ENCODE results near the gene FAM120B. TPM values are rescaled to one million over a fixed set of nuclear protein-coding genes. Genes with fewer than 3 reads are reported as not detected.
"Not testable (repeated sequence)": the region's sequence is repeated elsewhere in the genome, so short reads cannot be mapped to it uniquely, and the experiment has no call there.

Gene FAM120B
- total RNA-seq, 2 donors from 2014 or later: 20.8 to 23.2 TPM

DNA sequence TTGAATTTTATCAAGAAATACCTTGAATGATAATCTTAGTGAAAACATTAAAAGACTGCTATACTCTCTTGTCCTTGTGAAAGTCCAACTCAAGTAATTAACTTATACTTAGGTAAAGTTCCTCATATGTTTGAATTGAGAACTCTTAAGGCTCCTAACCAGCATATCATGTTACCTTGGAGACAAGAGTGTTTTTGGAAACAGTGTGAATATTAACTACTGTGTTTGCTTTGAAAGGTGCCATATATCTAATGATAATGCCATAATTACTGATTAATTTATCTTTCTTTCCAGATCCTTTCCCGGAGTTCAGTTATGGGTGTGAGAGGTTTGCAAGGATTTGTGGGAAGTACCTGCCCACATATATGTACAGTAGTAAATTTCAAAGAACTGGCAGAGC, 10.5 kb downstream of the FAM120B start:
- no peak for ATAC-seq
- intact Hi-C loops (cut with DNase I): no loop called here
- no peak for DNase-seq

DNA sequence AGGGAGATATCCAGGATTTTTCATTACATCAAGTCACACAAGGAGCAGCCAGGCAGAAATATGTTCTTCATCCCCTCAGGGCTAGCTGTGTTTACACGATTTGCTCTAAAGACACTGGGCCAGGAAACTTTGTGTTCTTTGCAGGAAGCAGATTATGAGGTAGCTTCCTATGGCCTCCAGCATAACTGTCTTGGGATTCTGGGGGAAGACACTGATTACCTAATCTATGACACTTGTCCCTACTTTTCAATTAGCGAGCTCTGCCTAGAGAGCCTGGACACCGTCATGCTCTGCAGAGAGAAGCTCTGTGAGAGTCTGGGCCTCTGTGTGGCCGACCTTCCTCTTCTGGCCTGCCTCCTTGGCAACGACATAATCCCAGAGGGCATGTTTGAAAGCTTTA, 11.2 kb downstream of the FAM120B start:
- peak; percentile 20 to 33 for ATAC-seq
- intact Hi-C loops (cut with DNase I): no loop called here
- DNase-seq: no peak

DNA sequence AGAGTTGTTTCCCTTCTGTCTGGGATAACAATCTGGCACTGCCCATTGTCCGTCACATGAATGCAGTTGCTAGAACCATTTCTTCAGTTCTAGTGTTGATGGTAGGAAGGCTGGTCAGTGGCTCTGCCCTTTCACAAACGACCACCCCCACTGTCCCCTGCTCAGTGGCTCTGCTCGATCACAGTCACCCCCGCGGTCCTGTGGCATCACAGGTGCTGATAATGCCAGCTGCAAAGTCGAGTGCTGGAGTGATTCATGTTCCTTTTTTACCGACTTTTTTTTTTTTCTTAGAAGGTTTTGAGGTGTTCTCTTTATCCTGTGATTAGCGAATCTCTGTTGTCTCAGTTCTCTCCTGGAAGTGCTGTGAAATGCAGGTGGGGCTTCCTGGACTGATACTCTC, 22.8 kb downstream of the FAM120B start:
- ATAC-seq (no peak), DNase-seq (no peak)
- intact Hi-C loops (cut with DNase I): no loop called here

DNA sequence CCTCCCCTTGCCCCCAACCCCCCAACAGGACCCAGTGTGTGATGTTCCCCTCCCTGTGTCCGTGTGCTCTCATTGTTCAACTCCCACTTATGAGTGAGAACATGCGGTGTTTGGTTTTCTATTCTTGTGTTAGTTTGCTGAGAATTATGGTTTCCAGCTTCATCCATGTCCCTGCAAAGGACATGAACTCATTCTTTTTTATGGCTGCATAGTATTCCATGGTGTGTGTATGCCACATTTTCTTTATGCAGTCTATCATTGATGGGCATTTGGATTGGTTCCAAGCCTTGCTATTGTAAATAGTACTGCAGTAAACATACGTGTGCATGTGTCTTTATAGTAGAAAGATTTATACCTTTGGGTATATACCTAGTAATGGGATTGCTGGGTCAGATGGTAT, 28.6 kb downstream of the FAM120B start:
- ATAC-seq; intact Hi-C loops (cut with DNase I): not testable (repeated sequence)

DNA sequence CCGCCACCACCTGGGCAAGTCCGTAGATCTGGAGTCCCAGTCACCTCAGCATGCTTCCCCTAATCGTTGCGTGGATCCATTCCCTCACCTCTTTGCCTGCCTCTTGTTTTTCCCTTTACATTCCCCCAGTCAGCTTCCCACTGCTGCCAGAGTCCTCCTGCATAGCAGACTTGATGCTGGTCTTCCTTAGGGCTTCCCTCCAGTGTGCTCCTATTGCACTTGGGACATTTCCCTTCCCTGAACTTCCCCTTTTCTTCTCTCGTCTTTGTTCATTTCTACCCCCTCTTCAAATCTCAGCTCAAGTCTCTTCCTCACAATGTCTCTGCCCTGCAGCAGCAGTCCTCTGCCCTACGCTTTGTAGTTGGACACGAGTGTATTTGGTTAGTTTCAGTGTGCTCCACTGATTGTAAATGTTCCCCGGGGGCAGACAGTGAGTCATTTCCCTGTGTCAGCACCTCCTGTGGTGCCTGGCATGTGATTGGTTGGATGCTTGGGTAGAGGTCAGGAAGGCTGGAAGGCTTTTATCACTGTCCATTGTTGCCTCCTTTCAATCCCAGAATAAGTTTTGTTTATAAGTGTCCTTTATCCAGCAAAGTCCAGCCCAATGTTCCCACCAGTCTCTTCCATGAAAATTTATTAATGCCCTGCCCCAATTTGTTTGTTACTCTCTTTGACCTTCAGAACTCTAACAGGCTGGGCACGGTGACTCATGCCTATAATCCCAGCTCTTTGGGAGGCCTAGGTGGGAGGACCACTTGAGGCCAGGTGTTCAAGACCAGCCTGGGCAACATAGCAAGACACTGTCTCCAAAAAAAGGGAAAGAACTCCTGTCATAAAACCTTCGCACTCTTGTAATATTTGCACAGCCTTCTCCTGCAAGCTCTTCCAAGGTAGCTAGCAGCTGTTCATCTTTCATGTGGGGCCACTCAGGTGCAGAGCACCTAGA, 38.3 kb downstream of the FAM120B start:
- ATAC-seq: peak; percentile 57 to 95
- peak; percentile 72 for DNase-seq
- intact Hi-C loops (cut with DNase I): no loop called here

More for the DNA sequence above, 28.6 kb downstream of the FAM120B start:
- DNase-seq: not testable (repeated sequence)

DNA sequence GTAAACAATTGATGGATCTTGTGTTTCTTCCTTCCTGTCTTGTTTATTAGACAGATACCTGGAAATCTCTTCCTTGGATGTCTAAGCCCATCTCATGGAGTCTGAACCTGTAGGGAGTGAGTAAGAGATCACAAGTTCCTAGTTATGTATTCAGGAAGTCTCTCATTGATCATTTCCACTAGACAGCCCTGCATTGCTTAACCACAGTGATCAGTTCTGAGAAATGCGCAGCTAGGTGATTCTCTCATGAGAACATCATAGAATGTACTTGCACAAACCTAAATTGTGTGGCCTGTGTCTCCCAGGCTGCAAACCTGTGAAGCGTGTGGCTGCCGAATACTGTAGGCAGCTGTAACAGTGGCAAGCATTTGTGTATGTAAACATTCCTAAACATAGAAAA, 39.1 kb downstream of the FAM120B start:
- intact Hi-C loops (cut with DNase I): no loop called here
- ATAC-seq (no peak), DNase-seq (no peak)

DNA sequence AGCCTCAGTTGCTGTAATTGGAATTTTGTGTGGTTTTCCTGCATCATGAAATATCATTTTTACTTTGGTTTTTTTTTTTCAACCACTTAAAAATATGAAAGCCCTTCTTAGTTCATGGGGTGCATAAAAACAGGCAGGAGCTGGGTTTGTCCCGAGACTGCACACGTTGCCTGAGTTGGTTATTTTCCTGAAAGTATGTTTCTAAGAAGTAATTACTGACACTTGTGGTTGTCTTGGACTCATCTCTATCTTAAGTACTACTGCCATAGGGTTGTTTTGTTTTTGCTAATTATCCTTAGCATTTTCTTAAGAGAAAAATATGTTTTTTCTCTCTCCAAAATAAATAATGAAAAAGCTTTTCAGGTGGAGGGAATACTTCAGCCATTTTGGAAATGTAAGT, 40.1 kb downstream of the FAM120B start:
- DNase-seq (no peak), ATAC-seq (no peak)
- intact Hi-C loops (cut with DNase I): no loop called here

DNA sequence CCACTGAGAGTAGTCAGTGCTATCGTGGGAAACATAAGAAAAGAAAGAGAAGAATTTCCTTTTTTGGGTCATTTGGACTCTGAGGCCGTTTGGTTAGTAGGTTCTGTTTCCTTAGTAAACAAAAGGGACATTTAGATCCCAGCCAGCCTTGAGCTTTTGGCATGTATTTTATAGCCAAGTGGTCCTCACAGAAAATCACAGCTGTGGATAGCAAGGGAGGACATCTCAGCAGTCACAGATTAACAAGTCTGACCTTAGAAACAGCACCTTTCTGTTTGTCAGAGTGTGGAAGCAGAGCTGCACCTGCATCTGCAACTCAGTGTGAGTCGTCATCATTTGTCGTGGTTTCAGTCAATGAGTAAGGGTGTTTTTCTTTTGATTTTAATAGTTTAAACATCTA, 40.5 kb downstream of the FAM120B start:
- intact Hi-C loops (cut with DNase I): no loop called here
- no peak for ATAC-seq
- no peak for DNase-seq

DNA sequence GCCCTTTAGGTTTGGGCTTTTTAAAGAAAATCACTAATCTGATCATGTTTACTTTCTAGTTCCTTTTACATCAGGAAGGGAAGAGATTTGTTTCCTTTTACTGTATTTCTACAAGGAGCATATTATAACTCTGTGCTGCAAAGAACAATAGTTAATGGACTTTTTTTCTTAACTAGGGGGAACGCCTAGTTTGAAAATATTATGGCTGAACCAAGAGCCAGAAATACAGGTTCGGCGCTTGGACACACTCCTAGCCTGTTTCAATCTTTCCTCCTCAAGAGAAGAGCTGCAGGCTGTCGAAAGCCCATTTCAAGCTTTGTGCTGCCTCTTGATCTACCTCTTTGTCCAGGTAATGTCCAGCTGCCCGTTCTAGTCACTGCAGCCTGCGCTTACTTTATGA, 41.4 kb downstream of the FAM120B start:
- intact Hi-C loops (cut with DNase I): no loop called here
- DNase-seq (no peak), ATAC-seq (no peak)

DNA sequence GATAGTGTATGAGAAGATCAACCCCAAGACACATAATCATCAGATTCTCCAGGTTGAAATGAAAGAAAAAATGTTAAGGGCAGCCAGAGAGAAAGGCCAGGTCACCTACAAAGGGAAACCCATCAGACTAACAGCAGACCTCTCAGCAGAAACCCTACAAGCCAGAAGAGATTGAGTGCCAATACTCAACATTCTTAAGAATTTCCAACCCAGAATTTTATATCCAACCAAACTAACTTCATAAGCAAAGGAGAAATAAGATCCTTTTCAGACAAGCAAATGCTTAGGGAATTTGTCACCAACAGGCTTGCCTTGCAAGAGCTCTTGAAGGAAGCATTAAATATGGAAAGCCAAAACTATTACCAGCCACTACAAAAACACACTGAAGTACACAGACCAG, 44.9 kb downstream of the FAM120B start:
- ATAC-seq; DNase-seq; intact Hi-C loops (cut with DNase I): not testable (repeated sequence)

DNA sequence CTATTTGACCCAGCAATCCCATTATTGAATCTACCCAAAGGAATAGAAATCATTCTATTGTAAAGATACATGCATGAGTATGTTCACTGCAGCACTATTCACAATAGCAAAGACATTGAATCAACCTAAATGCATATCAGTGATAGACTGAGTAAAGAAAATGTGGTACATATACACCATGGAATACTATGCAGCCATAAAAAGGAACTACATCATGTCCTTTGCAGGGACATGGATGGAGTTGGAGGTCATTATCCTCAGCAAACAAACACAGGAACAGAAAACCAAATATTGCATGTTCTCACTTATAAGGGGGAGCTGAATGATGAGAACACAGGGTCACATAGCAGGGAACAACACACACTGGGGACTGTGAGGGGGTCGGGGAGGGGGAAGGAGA, 48.6 kb downstream of the FAM120B start:
- ATAC-seq; intact Hi-C loops (cut with DNase I); DNase-seq: not testable (repeated sequence)

DNA sequence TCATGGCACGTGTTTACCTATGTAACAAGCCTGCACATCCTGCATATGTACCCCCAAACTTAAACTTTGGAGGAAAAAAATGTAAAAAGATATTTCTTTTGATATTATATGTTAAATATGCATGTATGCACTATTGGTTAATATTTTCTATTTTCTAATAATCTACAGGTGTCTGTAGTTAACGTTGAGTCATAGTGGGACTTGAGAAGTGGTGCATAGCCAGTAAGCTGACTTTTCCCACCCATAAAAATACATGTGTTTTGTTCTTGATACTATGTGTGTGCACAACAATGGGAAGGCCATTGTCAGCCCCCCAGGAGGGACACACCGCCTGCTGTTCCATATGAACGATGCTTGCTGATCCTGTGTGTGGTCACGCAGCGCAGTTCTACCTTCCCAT, 49.1 kb downstream of the FAM120B start:
- intact Hi-C loops (cut with DNase I): no loop called here
- ATAC-seq (no peak), DNase-seq (no peak)

DNA sequence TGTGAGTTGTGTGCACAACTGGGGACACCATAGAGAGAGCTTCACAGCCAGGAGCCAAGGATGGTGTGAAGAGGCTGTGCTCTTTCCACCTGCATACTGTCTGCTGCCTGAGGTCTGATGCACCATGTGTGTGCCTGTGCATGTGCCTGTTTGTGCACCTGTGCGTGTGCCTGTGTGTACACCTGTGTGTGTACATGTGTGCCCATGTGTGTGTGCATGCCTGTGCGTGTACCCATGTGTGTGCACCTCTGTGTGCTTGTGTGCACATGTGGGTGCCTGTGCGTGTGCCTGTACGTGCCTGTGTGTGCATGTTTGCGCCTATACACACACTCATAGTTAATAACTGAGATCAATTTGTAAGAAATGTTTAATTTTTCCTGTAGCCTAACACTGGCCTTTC, 51.3 kb downstream of the FAM120B start:
- intact Hi-C loops (cut with DNase I): no loop called here
- ATAC-seq: no peak
- no peak for DNase-seq

DNA sequence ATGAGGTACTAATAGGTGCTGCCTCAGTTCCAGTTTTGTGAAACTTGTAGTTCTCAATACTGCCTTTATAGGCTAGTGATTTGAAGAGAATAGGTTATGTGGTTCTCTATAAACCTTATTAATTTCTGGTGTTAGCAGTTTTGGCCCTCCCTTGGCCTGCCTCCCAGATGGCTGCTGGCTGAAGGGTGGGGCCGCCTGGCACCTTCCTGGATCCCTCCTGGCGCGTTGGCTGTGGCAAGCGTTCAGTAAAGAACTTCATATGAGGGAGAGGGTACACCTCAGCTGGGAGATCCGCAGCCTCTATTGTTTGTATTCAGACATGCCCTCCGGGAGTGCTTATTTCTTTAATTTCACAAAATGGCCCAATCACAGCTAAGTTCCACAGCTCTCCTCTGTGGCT, 51.9 kb downstream of the FAM120B start:
- DNase-seq: peak; percentile 68
- ATAC-seq: peak; percentile 44 to 82
- intact Hi-C loops (cut with DNase I): no loop called here

DNA sequence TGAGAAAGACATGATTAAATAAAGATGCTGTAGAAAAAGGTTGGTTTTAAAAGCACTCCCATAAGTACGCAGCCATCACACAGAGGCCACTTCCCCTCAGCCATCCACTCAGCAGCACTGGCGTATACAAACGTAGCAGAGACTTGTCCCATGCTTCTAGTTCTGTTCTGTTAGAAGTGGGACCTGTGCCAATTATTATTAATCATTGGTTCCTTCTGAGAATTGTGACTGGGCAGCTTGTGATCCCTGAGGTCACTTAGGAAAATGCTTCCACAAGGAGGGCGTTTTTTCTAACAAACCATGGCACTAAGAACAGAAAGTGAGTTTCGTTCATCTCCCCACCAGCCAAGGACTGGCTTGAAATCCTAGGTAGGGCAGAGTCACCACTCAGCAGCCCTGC, 53.9 kb downstream of the FAM120B start:
- intact Hi-C loops (cut with DNase I): no loop called here
- no peak for ATAC-seq
- no peak for DNase-seq

DNA sequence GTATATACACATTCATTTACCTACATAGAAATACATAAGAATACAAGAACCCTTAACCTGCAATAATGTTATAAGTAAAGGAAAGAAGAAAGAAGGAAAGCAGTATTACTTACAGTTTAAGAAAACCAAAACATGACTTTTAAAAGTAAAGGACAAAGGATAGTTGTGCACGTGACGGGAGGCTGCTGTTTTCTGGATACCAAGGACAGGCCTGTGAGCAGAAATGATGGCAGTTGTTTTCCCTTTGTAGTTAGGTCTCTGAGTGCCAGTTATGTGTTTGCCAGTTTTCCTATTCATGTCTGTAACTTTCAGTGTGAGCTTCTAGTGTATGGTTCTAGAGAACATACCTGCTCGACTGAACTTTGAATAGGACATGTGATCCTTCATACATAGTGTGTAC, 54.8 kb downstream of the FAM120B start:
- DNase-seq: no peak
- intact Hi-C loops (cut with DNase I): no loop called here
- ATAC-seq: no peak

DNA sequence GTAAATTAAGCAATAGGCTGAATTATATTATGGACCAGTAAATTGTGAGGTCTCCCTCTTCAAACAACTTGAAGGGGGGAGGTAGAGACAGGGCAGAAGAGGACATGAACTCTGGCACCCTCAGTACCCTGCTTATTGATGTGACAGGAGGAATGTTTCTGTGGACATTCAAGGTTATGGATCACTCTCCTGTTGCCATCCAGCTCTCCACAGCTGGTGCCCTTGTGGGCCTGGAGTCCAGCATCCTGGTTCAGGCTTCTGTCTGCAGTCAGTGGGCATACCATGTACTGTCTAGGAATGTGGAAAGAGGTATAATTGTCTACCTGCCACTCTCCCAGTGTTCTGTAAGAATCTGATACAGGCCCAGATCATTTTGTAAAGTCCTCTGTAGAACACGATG, 55.6 kb downstream of the FAM120B start:
- intact Hi-C loops (cut with DNase I): no loop called here
- DNase-seq (no peak), ATAC-seq (no peak)

DNA sequence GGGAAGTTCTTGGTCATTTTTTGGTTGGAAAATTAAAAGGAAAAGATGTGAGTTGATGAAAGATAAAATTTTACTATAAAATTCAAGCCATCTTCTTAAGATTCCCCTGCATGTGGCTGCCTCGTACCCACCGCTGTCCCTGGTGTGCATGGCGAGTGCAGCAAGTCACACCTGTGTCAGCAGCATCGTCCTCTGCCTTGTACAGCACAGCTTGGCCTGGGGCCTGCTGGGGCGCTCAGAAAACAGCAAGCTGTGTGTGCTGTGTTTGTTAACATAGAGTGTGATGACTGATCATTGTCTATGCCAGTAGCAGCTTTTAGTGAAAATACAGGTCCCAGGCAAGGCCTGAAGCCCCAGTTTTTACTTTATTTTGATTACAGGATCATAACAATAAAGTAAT, 56.7 kb downstream of the FAM120B start:
- DNase-seq (no peak), ATAC-seq (no peak)
- intact Hi-C loops (cut with DNase I): no loop called here

DNA sequence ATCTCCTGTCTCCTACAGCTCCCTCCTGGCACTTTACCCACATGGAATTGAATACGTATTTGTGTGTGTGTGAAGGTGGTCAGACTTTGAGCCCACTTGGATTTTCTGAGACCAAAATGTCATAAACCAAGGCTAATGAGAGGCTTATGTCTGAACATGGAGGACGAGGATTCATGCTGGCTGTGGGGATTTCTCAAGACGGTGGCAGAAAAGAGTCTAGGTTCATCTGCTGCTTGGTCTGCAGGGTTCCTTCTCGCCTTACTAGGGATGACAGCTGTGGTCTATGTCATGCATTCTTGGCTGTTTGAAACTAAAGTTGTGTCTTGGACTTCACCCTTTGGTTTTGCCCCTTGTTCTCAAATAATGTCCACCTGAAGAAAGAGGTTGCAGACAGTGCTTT, 58.6 kb downstream of the FAM120B start:
- no peak for DNase-seq
- intact Hi-C loops (cut with DNase I): no loop called here
- peak in 1 of 2 donors; percentile 9 for ATAC-seq

DNA sequence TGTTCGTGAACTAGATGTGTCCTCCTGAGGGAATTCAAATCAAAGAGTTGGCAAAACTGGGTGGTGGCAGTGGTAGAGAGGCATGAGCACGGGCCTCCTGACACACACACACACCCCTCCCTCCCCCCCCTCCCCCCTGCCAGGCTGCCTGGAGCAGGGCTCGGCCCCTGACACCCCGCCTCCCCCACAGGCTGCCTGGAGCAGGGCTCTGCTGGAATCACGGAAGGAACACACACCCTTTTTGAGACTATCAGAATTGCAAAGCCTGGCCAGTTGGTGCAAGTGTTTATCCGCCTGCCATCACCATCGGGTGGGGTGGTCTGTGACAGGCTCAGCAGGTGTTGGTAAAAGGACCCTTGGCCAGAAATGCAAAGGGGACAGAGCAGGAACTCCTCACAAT, 59.0 kb downstream of the FAM120B start:
- ATAC-seq: peak; percentile 73 to 79
- no peak for DNase-seq
- intact Hi-C loops (cut with DNase I): no loop called here

All from left cardiac atrium (tissue), 4 donors.